Colonic mucosa (tissue), 4 donors: ENCODE results near the gene SPTLC2. TPM values are rescaled to one million over a fixed set of nuclear protein-coding genes. Genes with fewer than 3 reads are reported as not detected.
"Not testable (repeated sequence)": the region's sequence is repeated elsewhere in the genome, so short reads cannot be mapped to it uniquely, and the experiment has no call there.

Source experiments
- DNase-seq: peaks from one replicate; pipeline ENCODE4 v3.0.0-alpha.2; 2020
- H3K27ac ChIP-seq: fragments of 200-600 bp; one replicate; pipeline ENCODE4 v1.8.0; 2021
- H3K27me3 ChIP-seq: fragments of 200-600 bp; one replicate; pipeline ENCODE4 v1.8.0; 2021
- H3K36me3 ChIP-seq: fragments of 200-600 bp; one replicate; pipeline ENCODE4 v1.8.0; 2021
- H3K4me1 ChIP-seq: fragments of 200-600 bp; one replicate; pipeline ENCODE4 v1.8.0; 2021; ENCODE audit warnings: mild to moderate bottlenecking
- H3K4me3 ChIP-seq: fragments of 200-600 bp; one replicate; pipeline ENCODE4 v1.8.0; 2021
- H3K9ac ChIP-seq, 2 donors: one replicate each; pipeline ENCODE4 v1.7.0; 2013; ENCODE audit warnings: control low read depth in 2 of 2, low read depth in 2 of 2, low read length in 2 of 2
- H3K9me3 ChIP-seq: fragments of 200-600 bp; one replicate; pipeline ENCODE4 v1.8.0; 2021
- CTCF ChIP-seq: fragments of 200-600 bp; IDR thresholded peaks from one replicate; pipeline ENCODE4 v1.8.0; 2022; ENCODE audit warnings: antibody characterized with exemption, mild to moderate bottlenecking
- intact Hi-C: fragments of 100-400 bp; cut with DNase I; formaldehyde crosslinking; loops from one replicate; pipeline ENCODE4 v1.14.1; 2022
- total RNA-seq, 2 donors: library from RNA; stranded (reverse); fragmentation: NEBNext Ultra II Directional in 1 of 2; extraction: Animal tissue kit (Norgen Biotek cat#: 25700) in 1 of 2; gene quantifications; one replicate each; pipeline ENCODE4 v1.2.1, GENCODE V29; 2021
- donor health status: healthy.
- donor health status: DM: no; HTN: no; CAD: no.
- donor health status: DM: no; HTN: no; CAD: no.

SPTLC2 gene
- total RNA-seq, 2 donors from 2014 or later: 68.3 to 70.1 TPM

- H3K27ac ChIP-seq: no peak overlapping the region
Observed at GRCh38 chr14:77645520-77646230, 29.2 kb upstream of the SPTLC2 start.

GRCh38 chr14:77642407-77642806, 26.0 kb upstream of the SPTLC2 start:
- Histone ChIP-seq H3K9ac (peak overlapping the region in 1 of 2 donors; percentile 62), H3K9me3 (no peaks in the 10 kb centered on the region), H3K27me3 (no peaks in the 10 kb centered on the region), H3K36me3 (no peaks in the 10 kb centered on the region), H3K4me3 (peak overlapping the region; percentile 33), H3K4me1 (peaks cover 7% of the 10 kb centered on the region), H3K27ac (peak overlapping the region; percentile 67)
- TF ChIP-seq CTCF: no peak
- DNase-seq: no peak
- intact Hi-C loops: no loop called here

More at GRCh38 chr14:77645520-77646230, 29.2 kb upstream of the SPTLC2 start:
- no peaks in the 10 kb centered on the region for H3K36me3 ChIP-seq
- H3K9me3 ChIP-seq: no peaks in the 10 kb centered on the region
- intact Hi-C loops: no loop called here
- H3K27me3 ChIP-seq: no peaks in the 10 kb centered on the region
- H3K9ac ChIP-seq: no peak overlapping the region
- TF ChIP-seq CTCF: no peak
- no peak for DNase-seq
- peaks cover 7% of the 10 kb centered on the region for H3K4me1 ChIP-seq
- no peak overlapping the region for H3K4me3 ChIP-seq

DNA sequence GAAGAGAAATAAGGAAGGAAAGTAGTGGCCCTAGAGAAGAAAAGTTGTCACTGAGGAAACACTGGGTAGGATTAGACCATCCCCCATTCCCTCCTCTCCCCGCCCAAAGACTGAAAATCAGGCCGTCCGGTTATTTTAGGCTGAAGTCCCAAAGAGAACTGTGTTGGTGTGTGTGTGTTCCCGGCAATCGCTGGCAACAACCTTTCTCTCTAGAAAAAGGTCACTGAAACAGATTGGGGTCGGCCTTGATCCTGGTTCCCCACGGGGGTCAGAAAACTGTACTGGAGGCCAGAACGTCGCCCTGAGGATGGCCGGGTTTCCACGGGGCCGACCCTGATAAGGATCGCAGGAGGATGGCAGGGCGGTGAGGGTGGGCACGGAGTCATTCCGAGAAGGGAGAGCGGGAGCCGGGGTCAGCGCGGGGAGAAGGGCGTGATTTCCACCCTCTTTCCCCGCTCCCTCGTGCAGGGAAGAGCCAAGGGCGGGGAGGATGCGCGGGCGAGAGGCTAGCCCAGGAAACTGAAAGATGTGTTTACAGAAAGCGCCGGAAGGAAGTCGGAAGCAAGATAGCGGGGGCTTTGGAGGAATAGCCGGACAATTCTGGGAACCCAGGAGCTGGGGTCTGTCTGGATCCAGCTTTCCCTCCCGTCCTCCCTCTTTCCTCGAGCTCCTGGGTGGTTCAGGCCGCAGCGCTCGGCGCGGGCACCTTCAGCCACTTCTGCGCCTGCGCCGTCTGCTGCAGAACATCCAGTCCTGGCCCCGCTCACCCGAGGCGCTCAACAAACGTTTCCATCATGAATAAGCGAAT, 25.3 kb upstream of the SPTLC2 start:
- peak; percentile 78 for DNase-seq
- peak overlapping the region; percentile 33 for H3K4me3 ChIP-seq
- peaks cover 7% of the 10 kb centered on the region for H3K4me1 ChIP-seq
- H3K9me3 ChIP-seq: no peaks in the 10 kb centered on the region
- peak overlapping the region; percentile 67 for H3K27ac ChIP-seq
- intact Hi-C loops: no loop called here
- no peak for TF ChIP-seq CTCF
- H3K36me3 ChIP-seq: no peaks in the 10 kb centered on the region
- peak overlapping the region; percentile 62 to 63 for H3K9ac ChIP-seq
- no peaks in the 10 kb centered on the region for H3K27me3 ChIP-seq

- H3K9ac ChIP-seq: peak overlapping the region in 1 of 2 donors; percentile 62
- peak overlapping the region; percentile 33 for H3K4me3 ChIP-seq
- peak; percentile 46 for DNase-seq
- peaks cover 7% of the 10 kb centered on the region for H3K4me1 ChIP-seq
- no peaks in the 10 kb centered on the region for H3K36me3 ChIP-seq
- no peaks in the 10 kb centered on the region for H3K27me3 ChIP-seq
- no peaks in the 10 kb centered on the region for H3K9me3 ChIP-seq
- intact Hi-C loops: no loop called here
- no peak for TF ChIP-seq CTCF
- peak overlapping the region; percentile 67 for H3K27ac ChIP-seq
Observed at GRCh38 chr14:77640756-77641533, 24.5 kb upstream of the SPTLC2 start.

- Histone ChIP-seq H3K4me1 (peaks cover 7% of the 10 kb centered on the region), H3K9ac (peak overlapping the region in 1 of 2 donors; percentile 51), H3K27me3 (no peaks in the 10 kb centered on the region), H3K36me3 (no peaks in the 10 kb centered on the region), H3K4me3 (no peak overlapping the region), H3K27ac (no peak overlapping the region), H3K9me3 (no peaks in the 10 kb centered on the region)
- DNase-seq: no peak
- no peak for TF ChIP-seq CTCF
- intact Hi-C loops: no loop called here
Observed at GRCh38 chr14:77638771-77639171, 22.3 kb upstream of the SPTLC2 start.

DNA sequence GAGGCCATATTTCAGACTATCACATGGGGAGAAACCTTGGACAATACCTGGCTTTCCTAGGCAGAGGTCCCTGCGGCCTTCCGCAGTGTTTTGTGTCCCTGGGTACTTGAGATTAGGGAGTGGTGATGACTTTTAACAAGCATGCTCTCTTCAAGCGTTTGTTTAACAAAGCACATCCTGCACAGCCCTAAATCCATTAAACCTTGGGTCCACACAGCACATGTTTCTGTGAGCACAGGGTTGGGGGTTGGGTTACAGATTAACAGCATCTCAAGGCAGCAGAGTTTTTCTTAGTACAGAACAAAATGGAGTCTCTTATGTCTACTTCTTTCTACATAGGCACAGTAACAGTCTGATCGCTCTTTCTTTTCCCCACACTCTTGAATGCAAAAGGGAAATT, 19.4 kb upstream of the SPTLC2 start:
- H3K27ac ChIP-seq, H3K4me1 ChIP-seq, H3K36me3 ChIP-seq, H3K9ac ChIP-seq, H3K9me3 ChIP-seq, DNase-seq, H3K27me3 ChIP-seq, H3K4me3 ChIP-seq, intact Hi-C loops: not testable (repeated sequence)

- H3K4me3 ChIP-seq, H3K9me3 ChIP-seq, H3K27me3 ChIP-seq, intact Hi-C loops, H3K4me1 ChIP-seq, H3K27ac ChIP-seq, DNase-seq, H3K9ac ChIP-seq, H3K36me3 ChIP-seq: not testable (repeated sequence)
Observed at GRCh38 chr14:77635466-77635865, 19.0 kb upstream of the SPTLC2 start.
